GM19035 (cell line): ENCODE measurements around the gene APMAP.

Source experiments
- ATAC-seq: cut with Tn5 transposase; IDR thresholded peaks from one replicate; pipeline ENCODE4 v1.9.1; 2021; ENCODE audit not compliant: unreplicated experiment

The APMAP gene

DNA sequence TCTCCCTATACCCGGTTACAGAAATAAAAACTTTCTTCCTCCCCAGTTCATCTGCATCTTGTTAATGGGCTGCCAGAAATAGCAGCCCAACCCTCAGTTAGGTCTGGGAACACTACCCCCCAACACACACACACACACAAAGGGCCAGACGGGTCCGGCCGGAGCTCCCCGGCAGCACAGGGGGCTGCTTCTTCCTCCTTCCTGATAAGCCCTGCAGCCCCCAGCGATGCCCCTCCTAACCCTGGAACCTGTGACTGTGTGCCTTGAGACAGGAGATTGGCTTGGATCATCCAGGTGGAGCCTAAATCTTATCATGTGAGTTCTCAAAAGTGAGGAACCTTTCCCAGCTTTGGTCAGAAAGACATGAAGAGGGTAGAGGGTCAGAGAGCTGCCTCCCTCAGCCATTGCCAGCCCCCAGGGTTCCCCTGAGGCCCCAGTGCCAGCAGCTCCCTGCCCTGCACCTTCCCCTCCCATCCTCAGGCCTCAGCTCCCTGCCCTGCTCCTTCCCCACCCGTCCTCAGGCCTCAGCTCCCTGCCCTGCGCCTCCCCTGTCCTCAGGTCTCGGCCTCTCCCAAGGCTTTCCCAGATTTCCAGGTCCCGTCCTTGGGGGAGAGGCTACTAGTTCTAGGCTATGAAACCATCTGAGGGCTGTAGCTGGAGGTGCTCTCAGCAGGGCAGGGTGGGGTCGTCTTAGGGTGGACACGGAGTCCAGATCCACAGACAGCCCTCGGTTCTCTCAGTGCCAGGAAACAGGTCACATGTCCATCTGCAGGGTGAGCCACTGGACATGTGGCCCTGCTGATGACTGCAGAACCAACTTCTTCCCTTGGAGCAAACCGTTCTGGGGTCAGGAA lies 77.9 kb downstream of the APMAP start:
- ATAC-seq: no peak

DNA sequence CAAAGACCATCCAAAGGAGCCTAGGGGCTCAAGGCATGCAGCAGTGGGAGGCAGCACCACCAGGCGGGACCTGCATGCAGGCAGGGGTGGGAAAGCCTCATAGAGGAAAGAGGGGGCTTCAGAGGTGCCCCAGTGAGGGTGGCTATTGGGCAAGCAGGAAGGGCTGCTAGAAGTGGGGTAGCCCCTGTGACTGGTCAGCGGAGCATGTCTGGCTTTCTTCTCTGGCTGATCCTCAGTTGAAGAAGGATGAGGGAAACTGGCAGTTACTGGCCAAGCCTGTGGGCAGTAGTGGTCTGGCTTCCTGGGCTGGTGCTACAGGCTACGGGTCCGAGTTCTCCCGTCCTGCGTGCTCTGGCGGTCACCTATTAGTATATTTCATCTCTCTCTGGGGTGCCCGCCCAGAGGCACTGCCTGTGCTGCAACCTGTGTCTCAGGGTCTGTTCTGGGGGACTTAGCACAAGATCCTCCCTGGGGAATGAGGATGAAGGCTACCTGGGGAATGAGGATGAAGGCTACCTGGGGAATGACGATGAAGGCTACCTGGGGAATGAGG lies 79.4 kb downstream of the APMAP start:
- no peak for ATAC-seq
